Measurements from ENCODE around the gene KHNYN.

The KHNYN gene

DNA sequence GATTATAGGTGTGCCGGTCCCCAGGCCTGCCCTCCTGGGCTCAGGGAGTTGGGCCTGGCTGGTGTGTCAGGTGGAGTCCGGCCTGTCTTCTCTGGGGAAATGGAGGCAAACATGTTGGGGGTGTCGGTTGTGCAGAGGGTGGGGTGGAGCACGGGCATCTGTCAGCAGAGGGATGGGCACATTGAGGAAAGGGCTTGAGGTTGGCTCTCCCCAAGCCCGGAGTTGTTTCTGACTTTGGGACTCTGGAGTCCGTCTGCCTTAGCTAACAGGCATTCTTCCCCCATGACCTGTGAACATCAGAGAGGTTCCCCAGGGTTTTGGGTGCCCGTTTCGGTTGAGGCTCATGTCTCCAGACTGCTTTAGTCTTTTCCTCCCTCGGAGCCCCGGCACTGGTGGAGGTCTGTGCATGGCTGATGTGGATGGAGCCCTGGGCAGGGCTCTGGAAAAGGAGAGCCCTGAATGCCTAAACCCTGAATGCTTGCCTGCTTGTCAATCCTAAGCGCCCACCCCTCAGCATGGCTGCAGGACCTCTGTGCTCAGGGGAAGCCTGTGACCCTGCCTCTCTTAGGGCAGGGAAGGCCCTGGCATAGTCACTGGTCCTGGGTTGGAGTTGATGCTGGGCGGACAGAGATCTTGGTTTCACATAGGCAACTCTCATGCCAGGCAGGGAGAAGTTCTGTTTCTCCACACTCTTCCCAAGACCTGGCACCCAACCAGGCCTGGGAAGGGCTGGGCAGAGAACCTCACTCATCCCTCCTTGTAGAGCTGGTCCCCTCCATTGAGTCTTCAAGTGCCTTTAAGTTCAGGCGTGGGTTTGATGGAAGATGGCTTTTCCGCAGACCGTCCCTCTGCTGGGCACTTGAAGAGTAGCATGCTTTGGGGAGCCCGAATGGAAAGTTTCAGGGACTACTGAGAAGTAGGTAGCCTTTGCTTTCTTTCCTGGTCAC lies 18.0 kb upstream of the KHNYN start:
- POLR2A ChIA-PET, result no interaction called here
- TF ChIP-seq LEF1 (IDR thresholded peaks at IDR 0.05; ENCODE audit: borderline replicate concordance), result no peak
- TF ChIP-seq FOXA1 (IDR thresholded peaks at IDR 0.05), result no peak
- no peak for TF ChIP-seq BHLHE40 (IDR thresholded peaks at IDR 0.05; ENCODE audit: borderline replicate concordance)
- TF ChIP-seq TARDBP (IDR thresholded peaks at IDR 0.05), result no peak
- TF ChIP-seq FOXK2 (IDR thresholded peaks at IDR 0.05), result no peak
- no peak for TF ChIP-seq HDGF (IDR thresholded peaks at IDR 0.05; ENCODE audit: borderline replicate concordance)
- TF ChIP-seq SP1 (IDR thresholded peaks at IDR 0.05), result no peak
- no peak for TF ChIP-seq ARNT (IDR thresholded peaks at IDR 0.05)
- TF ChIP-seq CTBP1 (IDR thresholded peaks at IDR 0.05; ENCODE audit: borderline replicate concordance), result no peak
- TF ChIP-seq, protein P1, sequence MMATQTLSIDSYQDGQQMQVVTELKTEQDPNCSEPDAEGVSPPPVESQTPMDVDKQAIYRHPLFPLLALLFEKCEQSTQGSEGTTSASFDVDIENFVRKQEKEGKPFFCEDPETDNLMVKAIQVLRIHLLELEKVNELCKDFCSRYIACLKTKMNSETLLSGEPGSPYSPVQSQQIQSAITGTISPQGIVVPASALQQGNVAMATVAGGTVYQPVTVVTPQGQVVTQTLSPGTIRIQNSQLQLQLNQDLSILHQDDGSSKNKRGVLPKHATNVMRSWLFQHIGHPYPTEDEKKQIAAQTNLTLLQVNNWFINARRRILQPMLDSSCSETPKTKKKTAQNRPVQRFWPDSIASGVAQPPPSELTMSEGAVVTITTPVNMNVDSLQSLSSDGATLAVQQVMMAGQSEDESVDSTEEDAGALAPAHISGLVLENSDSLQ (IDR thresholded peaks at IDR 0.05), result no peak
- no peak for TF ChIP-seq NFRKB (IDR thresholded peaks at IDR 0.05)
- TF ChIP-seq ZNF384 (IDR thresholded peaks at IDR 0.05), result no peak
- no peak for TF ChIP-seq SUZ12 (IDR thresholded peaks at IDR 0.05)
- no peak for TF ChIP-seq ELF4 (IDR thresholded peaks at IDR 0.05)
- no peak for TF ChIP-seq L3MBTL2 (conservative IDR thresholded peaks at IDR 0.05)
- TF ChIP-seq FOXM1 (IDR thresholded peaks at IDR 0.05; ENCODE audit: borderline replicate concordance), result no peak
- CTCF ChIA-PET, result interaction anchor here (0.8 to 1.5 kb wide), 4 partner anchors 11 to 46 kb away, joined by 3 to 5 read pairs (median 4); partner anchors contain the start of gene NYNRIN
- DNase-seq (ENCODE audit: extremely low spot score), result peak; percentile 70

DNA sequence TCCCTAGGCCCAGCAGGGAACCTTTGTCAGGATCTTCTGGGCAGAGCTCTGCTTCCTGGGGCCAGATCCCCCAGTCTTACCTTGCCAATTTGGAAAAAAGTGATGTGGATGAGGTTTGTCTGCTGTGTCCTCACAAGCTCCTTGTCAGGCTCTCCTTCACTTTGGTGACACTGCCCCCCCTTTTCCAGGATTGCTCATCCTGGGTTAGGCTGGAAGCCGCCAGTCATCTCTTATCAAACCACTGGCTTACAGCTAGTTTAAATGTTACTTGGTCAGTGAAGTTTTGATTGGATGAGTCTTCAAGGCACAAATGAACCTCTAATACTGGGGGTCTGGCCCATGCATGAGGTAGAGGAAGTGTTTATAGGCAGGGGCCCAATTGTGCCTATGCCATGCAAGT lies 15.7 kb upstream of the KHNYN start:
- TF ChIP-seq HDGF (IDR thresholded peaks at IDR 0.05; ENCODE audit: borderline replicate concordance) (no peak), SUZ12 (IDR thresholded peaks at IDR 0.05) (no peak), CTBP1 (IDR thresholded peaks at IDR 0.05; ENCODE audit: borderline replicate concordance) (no peak), FOXK2 (IDR thresholded peaks at IDR 0.05) (no peak), BHLHE40 (IDR thresholded peaks at IDR 0.05; ENCODE audit: borderline replicate concordance) (no peak), ARNT (IDR thresholded peaks at IDR 0.05) (no peak), FOXA1 (IDR thresholded peaks at IDR 0.05) (no peak), LEF1 (IDR thresholded peaks at IDR 0.05; ENCODE audit: borderline replicate concordance) (no peak), L3MBTL2 (conservative IDR thresholded peaks at IDR 0.05) (no peak), ZNF384 (IDR thresholded peaks at IDR 0.05) (no peak), NFRKB (IDR thresholded peaks at IDR 0.05) (no peak), TARDBP (IDR thresholded peaks at IDR 0.05) (no peak), FOXM1 (IDR thresholded peaks at IDR 0.05; ENCODE audit: borderline replicate concordance) (no peak)
- TF ChIP-seq, protein P1 (IDR thresholded peaks at IDR 0.05), result no peak
- DNase-seq (ENCODE audit: extremely low spot score), result no peak
- POLR2A ChIA-PET, result interaction anchor here (1.0 to 1.5 kb wide), 3 partner anchors 11 to 49 kb away, joined by 3 to 5 read pairs (median 3); no protein-coding TSS in a partner anchor
- CTCF ChIA-PET, result interaction anchor here (1.0 to 2.1 kb wide), 4 partner anchors 17 to 81 kb away, joined by 3 to 9 read pairs (median 5); no protein-coding TSS in a partner anchor

DNA sequence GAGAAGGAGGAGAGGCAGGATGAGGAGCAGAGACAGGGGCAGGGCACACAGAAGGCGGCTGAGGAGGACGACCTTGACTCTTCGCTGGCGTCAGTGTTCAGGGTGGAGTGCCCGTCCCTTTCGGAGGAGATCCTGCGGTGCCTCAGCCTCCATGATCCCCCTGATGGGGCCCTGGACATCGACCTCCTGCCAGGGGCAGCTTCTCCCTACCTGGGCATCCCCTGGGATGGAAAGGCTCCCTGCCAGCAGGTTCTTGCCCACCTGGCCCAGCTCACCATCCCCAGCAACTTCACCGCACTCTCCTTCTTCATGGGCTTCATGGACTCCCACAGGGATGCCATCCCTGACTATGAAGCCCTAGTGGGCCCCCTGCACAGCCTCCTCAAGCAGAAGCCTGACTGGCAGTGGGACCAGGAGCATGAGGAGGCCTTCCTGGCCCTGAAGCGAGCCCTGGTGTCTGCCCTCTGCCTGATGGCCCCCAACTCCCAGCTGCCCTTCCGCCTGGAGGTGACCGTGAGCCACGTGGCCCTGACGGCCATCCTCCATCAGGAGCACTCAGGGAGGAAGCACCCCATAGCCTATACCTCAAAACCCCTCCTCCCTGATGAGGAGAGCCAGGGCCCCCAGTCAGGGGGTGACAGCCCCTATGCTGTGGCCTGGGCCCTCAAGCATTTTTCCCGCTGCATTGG lies 14.9 kb upstream of the KHNYN start:
- no peak for DNase-seq (ENCODE audit: extremely low spot score)
- ChIA-PET POLR2A (interaction anchor here (1.0 kb wide), 1 partner anchor 49 kb away, joined by 3 read pairs; no protein-coding TSS in a partner anchor), CTCF (interaction anchor here (1.0 to 2.1 kb wide), 2 partner anchors 49 to 82 kb away, joined by 4 to 9 read pairs; no protein-coding TSS in a partner anchor)
- TF ChIP-seq FOXA1 (IDR thresholded peaks at IDR 0.05), result no peak
- TF ChIP-seq ELF4 (IDR thresholded peaks at IDR 0.05), result no peak
- no peak for TF ChIP-seq NFRKB (IDR thresholded peaks at IDR 0.05)
- no peak for TF ChIP-seq FOXM1 (IDR thresholded peaks at IDR 0.05; ENCODE audit: borderline replicate concordance)
- no peak for TF ChIP-seq ZNF384 (IDR thresholded peaks at IDR 0.05)
- TF ChIP-seq, protein P1 (IDR thresholded peaks at IDR 0.05), result no peak
- TF ChIP-seq LEF1 (IDR thresholded peaks at IDR 0.05; ENCODE audit: borderline replicate concordance), result no peak
- no peak for TF ChIP-seq BHLHE40 (IDR thresholded peaks at IDR 0.05; ENCODE audit: borderline replicate concordance)
- TF ChIP-seq HDGF (IDR thresholded peaks at IDR 0.05; ENCODE audit: borderline replicate concordance), result no peak
- TF ChIP-seq SP1 (IDR thresholded peaks at IDR 0.05), result no peak
- no peak for TF ChIP-seq CTBP1 (IDR thresholded peaks at IDR 0.05; ENCODE audit: borderline replicate concordance)
- no peak for TF ChIP-seq ARNT (IDR thresholded peaks at IDR 0.05)
- no peak for TF ChIP-seq SUZ12 (IDR thresholded peaks at IDR 0.05)
- no peak for TF ChIP-seq FOXK2 (IDR thresholded peaks at IDR 0.05)
- no peak for TF ChIP-seq L3MBTL2 (conservative IDR thresholded peaks at IDR 0.05)
- TF ChIP-seq TARDBP (IDR thresholded peaks at IDR 0.05), result no peak

DNA sequence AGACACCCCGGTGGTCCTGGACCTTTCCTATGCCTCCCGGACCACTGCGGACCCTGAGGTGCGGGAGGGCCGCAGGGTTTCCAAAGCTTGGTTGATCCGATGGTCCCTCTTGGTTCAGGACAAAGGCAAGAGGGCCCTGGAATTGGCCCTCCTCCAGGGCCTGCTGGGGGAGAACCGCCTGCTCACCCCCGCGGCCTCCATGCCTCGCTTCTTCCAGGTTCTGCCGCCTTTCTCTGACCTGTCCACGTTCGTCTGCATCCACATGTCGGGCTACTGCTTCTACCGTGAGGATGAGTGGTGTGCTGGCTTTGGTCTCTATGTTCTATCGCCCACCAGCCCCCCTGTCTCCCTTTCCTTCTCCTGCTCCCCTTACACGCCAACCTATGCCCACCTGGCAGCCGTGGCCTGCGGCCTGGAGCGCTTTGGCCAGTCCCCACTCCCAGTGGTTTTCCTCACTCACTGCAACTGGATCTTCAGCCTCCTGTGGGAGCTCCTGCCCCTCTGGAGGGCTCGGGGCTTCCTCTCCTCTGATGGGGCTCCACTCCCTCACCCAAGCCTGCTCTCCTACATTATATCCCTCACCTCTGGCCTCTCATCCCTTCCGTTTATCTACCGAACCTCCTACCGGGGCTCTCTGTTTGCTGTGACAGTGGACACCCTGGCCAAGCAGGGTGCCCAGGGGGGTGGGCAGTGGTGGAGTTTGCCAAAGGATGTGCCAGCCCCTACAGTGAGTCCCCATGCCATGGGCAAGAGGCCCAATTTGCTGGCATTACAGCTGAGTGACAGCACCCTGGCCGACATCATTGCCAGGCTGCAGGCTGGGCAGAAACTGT lies 14.1 kb upstream of the KHNYN start:
- POLR2A ChIA-PET, result interaction anchor here (1.0 kb wide), 1 partner anchor 14 kb away, joined by 3 read pairs; the partner anchor contains the start of gene KHNYN
- CTCF ChIA-PET, result interaction anchor here (0.6 kb wide), 1 partner anchor 216 kb away, joined by 6 read pairs; no protein-coding TSS in a partner anchor
- no peak for DNase-seq (ENCODE audit: extremely low spot score)
- no peak for TF ChIP-seq FOXA1 (IDR thresholded peaks at IDR 0.05)
- no peak for TF ChIP-seq HDGF (IDR thresholded peaks at IDR 0.05; ENCODE audit: borderline replicate concordance)
- no peak for TF ChIP-seq BHLHE40 (IDR thresholded peaks at IDR 0.05; ENCODE audit: borderline replicate concordance)
- no peak for TF ChIP-seq FOXM1 (IDR thresholded peaks at IDR 0.05; ENCODE audit: borderline replicate concordance)
- no peak for TF ChIP-seq ZNF384 (IDR thresholded peaks at IDR 0.05)
- no peak for TF ChIP-seq L3MBTL2 (conservative IDR thresholded peaks at IDR 0.05)
- TF ChIP-seq SUZ12 (IDR thresholded peaks at IDR 0.05), result no peak
- TF ChIP-seq FOXK2 (IDR thresholded peaks at IDR 0.05), result no peak
- no peak for TF ChIP-seq ARNT (IDR thresholded peaks at IDR 0.05)
- no peak for TF ChIP-seq LEF1 (IDR thresholded peaks at IDR 0.05; ENCODE audit: borderline replicate concordance)
- no peak for TF ChIP-seq TARDBP (IDR thresholded peaks at IDR 0.05)
- TF ChIP-seq ELF4 (IDR thresholded peaks at IDR 0.05), result no peak
- TF ChIP-seq NFRKB (IDR thresholded peaks at IDR 0.05), result no peak
